ENCODE data around the gene TUBGCP2.

- TF ChIP-seq, protein P1, sequence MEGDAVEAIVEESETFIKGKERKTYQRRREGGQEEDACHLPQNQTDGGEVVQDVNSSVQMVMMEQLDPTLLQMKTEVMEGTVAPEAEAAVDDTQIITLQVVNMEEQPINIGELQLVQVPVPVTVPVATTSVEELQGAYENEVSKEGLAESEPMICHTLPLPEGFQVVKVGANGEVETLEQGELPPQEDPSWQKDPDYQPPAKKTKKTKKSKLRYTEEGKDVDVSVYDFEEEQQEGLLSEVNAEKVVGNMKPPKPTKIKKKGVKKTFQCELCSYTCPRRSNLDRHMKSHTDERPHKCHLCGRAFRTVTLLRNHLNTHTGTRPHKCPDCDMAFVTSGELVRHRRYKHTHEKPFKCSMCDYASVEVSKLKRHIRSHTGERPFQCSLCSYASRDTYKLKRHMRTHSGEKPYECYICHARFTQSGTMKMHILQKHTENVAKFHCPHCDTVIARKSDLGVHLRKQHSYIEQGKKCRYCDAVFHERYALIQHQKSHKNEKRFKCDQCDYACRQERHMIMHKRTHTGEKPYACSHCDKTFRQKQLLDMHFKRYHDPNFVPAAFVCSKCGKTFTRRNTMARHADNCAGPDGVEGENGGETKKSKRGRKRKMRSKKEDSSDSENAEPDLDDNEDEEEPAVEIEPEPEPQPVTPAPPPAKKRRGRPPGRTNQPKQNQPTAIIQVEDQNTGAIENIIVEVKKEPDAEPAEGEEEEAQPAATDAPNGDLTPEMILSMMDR (IDR thresholded peaks at IDR 0.05 in 4 of 5, conservative IDR thresholded peaks at IDR 0.05 in 1 of 5), result no peak
- no peak for TF ChIP-seq POLR2A (IDR thresholded peaks at IDR 0.05)
Measured at GRCh38 chr10:133312016-133312768, 3.5 kb upstream of the TUBGCP2 start.

Data from gastrocnemius medialis (tissue), 4 donors.